CMK (cell line): ENCODE results near the gene APOO.

ENCODE experiments used
- DNase-seq: peaks from one replicate; pipeline ENCODE4 v3.0.0-alpha.2; 2010; ENCODE audit warnings: low read depth

APOO gene

GRCh38 chrX:23784470-23785331 is 123.0 kb downstream of the APOO start:
- DNase-seq: no peak

GRCh38 chrX:23783589-23784469 is 123.9 kb downstream of the APOO start:
- DNase-seq: no peak
